ENCODE data around the gene AGAP1. TPM values are rescaled to one million over a fixed set of nuclear protein-coding genes. Genes with fewer than 3 reads are reported as not detected.

AGAP1 gene
- polyA plus RNA-seq, 2 of the 4 experiments (the other 2 are of a cell fraction) = 20.2 to 21.9 TPM

DNA sequence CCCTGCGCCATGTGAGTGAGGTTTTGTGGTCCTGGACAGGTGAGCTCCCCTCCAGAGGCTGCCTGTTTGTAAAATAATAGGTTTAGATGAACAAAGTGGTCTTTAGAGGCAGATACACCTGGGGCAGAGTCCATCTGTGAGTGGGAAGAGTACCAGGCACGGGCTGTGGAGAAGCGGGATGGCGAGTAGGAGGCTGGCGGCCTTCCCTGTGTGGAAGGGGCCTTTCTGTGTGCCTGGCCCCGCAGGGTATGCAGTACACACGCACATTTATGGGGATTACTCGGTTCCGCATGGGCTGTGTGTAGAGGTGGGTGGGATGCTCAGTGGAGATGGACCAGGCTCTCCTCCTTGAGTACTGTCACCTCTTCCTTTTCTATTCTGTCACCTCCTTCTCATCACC lies 64.1 kb downstream of the AGAP1 start:
- H3K4me2 ChIP-seq = no peak overlapping the region
- TF ChIP-seq RARB (CRISPR knock-in tag; IDR thresholded peaks at IDR 0.05) (no peak), RAD21 (conservative IDR thresholded peaks at IDR 0.05 in 1 of 2, IDR thresholded peaks at IDR 0.05 in 1 of 2) (no peak), MAFK (IDR thresholded peaks at IDR 0.05; ENCODE audit: partially characterized antibody) (no peak), RFX5 (IDR thresholded peaks at IDR 0.05) (no peak), ESRRA (IDR thresholded peaks at IDR 0.05; ENCODE audit: borderline replicate concordance, low read length) (no peak), BHLHE40 (IDR thresholded peaks at IDR 0.05; ENCODE audit: low read depth, low read length) (no peak), ZC3H11A (IDR thresholded peaks at IDR 0.05) (no peak)
- TF ChIP-seq, protein P1, sequence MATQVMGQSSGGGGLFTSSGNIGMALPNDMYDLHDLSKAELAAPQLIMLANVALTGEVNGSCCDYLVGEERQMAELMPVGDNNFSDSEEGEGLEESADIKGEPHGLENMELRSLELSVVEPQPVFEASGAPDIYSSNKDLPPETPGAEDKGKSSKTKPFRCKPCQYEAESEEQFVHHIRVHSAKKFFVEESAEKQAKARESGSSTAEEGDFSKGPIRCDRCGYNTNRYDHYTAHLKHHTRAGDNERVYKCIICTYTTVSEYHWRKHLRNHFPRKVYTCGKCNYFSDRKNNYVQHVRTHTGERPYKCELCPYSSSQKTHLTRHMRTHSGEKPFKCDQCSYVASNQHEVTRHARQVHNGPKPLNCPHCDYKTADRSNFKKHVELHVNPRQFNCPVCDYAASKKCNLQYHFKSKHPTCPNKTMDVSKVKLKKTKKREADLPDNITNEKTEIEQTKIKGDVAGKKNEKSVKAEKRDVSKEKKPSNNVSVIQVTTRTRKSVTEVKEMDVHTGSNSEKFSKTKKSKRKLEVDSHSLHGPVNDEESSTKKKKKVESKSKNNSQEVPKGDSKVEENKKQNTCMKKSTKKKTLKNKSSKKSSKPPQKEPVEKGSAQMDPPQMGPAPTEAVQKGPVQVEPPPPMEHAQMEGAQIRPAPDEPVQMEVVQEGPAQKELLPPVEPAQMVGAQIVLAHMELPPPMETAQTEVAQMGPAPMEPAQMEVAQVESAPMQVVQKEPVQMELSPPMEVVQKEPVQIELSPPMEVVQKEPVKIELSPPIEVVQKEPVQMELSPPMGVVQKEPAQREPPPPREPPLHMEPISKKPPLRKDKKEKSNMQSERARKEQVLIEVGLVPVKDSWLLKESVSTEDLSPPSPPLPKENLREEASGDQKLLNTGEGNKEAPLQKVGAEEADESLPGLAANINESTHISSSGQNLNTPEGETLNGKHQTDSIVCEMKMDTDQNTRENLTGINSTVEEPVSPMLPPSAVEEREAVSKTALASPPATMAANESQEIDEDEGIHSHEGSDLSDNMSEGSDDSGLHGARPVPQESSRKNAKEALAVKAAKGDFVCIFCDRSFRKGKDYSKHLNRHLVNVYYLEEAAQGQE (IDR thresholded peaks at IDR 0.05) = no peak
- TF ChIP-seq, protein P2, sequence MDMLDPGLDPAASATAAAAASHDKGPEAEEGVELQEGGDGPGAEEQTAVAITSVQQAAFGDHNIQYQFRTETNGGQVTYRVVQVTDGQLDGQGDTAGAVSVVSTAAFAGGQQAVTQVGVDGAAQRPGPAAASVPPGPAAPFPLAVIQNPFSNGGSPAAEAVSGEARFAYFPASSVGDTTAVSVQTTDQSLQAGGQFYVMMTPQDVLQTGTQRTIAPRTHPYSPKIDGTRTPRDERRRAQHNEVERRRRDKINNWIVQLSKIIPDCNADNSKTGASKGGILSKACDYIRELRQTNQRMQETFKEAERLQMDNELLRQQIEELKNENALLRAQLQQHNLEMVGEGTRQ (IDR thresholded peaks at IDR 0.05) = no peak
- ChIA-PET CTCF (no interaction called here), POLR2A (no interaction called here)
- 93% methylated on average over 9 of the region's 9 CpGs for WGBS (ENCODE audit: missing lambda C conversion rate)
- no peak overlapping the region for H3K4me3 ChIP-seq
- FAIRE-seq = no peak
- DNase-seq (ENCODE audit: low read depth in 1 of 2, low spot score in 1 of 2) = no peak
- no peak overlapping the region for H3K27ac ChIP-seq
- H3K9me3 ChIP-seq = no peaks in the 10 kb centered on the region
- ATAC-seq = no peak
- H3K4me1 ChIP-seq = peaks cover 27% of the 10 kb centered on the region

DNA sequence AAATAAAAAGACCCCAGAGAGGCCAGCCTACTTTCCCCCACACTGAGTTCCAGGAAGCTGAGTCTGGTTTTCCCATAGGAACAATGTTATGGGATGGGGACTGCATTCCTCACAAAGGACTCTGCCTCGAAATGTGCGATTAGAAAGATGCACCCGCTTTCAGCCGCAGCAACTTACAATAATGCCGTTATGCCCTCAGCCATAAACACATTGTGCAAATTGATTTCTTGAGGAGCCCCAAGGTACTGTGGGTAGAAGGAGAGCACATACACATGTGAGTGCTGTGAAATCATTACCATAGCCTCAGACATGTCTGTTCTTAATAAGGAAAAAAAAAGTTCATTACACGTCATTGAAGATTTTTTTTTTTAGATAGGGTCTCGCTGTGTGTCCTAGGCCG lies 64.7 kb downstream of the AGAP1 start:
- ATAC-seq (no peak), FAIRE-seq (no peak), DNase-seq (ENCODE audit: low read depth in 1 of 2, low spot score in 1 of 2) (no peak)
- no peak for TF ChIP-seq HDAC2 (IDR thresholded peaks at IDR 0.05)
- no peak overlapping the region for H3K27ac ChIP-seq
- 91% methylated on average over 8 of the region's 8 CpGs for WGBS (ENCODE audit: missing lambda C conversion rate)
- H3K4me2 ChIP-seq = no peak overlapping the region
- H3K4me3 ChIP-seq = no peak overlapping the region
- peaks cover 20% of the 10 kb centered on the region for H3K4me1 ChIP-seq
- ChIA-PET CTCF (interaction anchor here (1.0 kb wide), 2 partner anchors 9 to 15 kb away, joined by 3 read pairs; no protein-coding TSS in a partner anchor), POLR2A (no interaction called here)
- H3K9me3 ChIP-seq = no peaks in the 10 kb centered on the region

GRCh38 chr2:235560345-235560744 lies 66.5 kb downstream of the AGAP1 start:
- no peak for FAIRE-seq
- H3K4me2 ChIP-seq = no peak overlapping the region
- TF ChIP-seq, protein P3, sequence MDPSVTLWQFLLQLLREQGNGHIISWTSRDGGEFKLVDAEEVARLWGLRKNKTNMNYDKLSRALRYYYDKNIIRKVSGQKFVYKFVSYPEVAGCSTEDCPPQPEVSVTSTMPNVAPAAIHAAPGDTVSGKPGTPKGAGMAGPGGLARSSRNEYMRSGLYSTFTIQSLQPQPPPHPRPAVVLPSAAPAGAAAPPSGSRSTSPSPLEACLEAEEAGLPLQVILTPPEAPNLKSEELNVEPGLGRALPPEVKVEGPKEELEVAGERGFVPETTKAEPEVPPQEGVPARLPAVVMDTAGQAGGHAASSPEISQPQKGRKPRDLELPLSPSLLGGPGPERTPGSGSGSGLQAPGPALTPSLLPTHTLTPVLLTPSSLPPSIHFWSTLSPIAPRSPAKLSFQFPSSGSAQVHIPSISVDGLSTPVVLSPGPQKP (IDR thresholded peaks at IDR 0.05; ENCODE audit: low read depth, low read length) = no peak
- TF ChIP-seq KDM5A (IDR thresholded peaks at IDR 0.05) = no peak
- no peaks in the 10 kb centered on the region for H3K9me3 ChIP-seq
- no peak for DNase-seq (ENCODE audit: low read depth in 1 of 2, low spot score in 1 of 2)
- POLR2A ChIA-PET = no interaction called here
- ATAC-seq = no peak
- H3K4me1 ChIP-seq = peaks cover 13% of the 10 kb centered on the region
- 97% methylated on average over 6 of the region's 6 CpGs for WGBS (ENCODE audit: missing lambda C conversion rate)
- CTCF ChIA-PET = interaction anchor here (1.0 kb wide), 1 partner anchor 33 kb away, joined by 3 read pairs; no protein-coding TSS in a partner anchor
- H3K4me3 ChIP-seq = no peak overlapping the region
- H3K27ac ChIP-seq = no peak overlapping the region

DNA sequence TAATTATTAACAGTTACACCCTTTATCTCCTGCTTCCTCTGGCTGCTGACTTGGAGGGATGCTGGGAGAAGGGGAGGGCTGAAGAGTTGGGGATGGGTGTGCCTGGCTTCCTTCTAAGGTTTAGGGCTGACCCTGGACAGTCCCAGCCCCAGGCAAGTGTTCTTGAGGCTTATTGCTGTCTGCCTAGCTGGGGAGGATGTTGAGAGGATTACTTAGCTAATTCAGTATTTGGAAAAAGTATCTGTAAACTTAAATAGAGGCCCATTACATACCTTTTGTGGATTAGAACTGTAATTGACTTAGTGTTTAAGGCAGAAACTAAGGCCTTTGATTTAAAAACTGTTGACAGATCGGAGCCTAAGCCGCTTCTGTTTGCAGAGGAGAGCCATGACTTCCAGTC lies 67.6 kb downstream of the AGAP1 start:
- 95% methylated on average over 2 of the region's 2 CpGs for WGBS (ENCODE audit: missing lambda C conversion rate)
- Histone ChIP-seq H3K27ac (no peak overlapping the region), H3K4me1 (peaks cover 13% of the 10 kb centered on the region), H3K4me3 (no peak overlapping the region), H3K9me3 (no peaks in the 10 kb centered on the region), H3K4me2 (peak overlapping the region; percentile 19; the same call in 1 of the 3 replicates)
- ChIA-PET CTCF (interaction anchor here (0.6 to 1.0 kb wide), 2 partner anchors 10 to 116 kb away, joined by 3 read pairs; no protein-coding TSS in a partner anchor), POLR2A (no interaction called here)
- DNase-seq (ENCODE audit: low read depth in 1 of 2, low spot score in 1 of 2) (no peak), FAIRE-seq (no peak), ATAC-seq (peak in 1 of 2 experiments; percentile 62; a peak in 4 of 6 replicates)
- no peak for TF ChIP-seq KDM1A (IDR thresholded peaks at IDR 0.05; ENCODE audit: low read depth)
- no peak for TF ChIP-seq CBX8 (IDR thresholded peaks at IDR 0.05)
- TF ChIP-seq KDM5A (IDR thresholded peaks at IDR 0.05) = no peak
- TF ChIP-seq MAFK (IDR thresholded peaks at IDR 0.05; ENCODE audit: partially characterized antibody) = no peak
- TF ChIP-seq RCOR1 (IDR thresholded peaks at IDR 0.05; ENCODE audit: low read depth, low read length) = no peak
- no peak for TF ChIP-seq EP300 (IDR thresholded peaks at IDR 0.05)
- no peak for TF ChIP-seq PBX3 (IDR thresholded peaks at IDR 0.05)
- no peak for TF ChIP-seq BCL3 (IDR thresholded peaks at IDR 0.05)
- TF ChIP-seq, protein P4, sequence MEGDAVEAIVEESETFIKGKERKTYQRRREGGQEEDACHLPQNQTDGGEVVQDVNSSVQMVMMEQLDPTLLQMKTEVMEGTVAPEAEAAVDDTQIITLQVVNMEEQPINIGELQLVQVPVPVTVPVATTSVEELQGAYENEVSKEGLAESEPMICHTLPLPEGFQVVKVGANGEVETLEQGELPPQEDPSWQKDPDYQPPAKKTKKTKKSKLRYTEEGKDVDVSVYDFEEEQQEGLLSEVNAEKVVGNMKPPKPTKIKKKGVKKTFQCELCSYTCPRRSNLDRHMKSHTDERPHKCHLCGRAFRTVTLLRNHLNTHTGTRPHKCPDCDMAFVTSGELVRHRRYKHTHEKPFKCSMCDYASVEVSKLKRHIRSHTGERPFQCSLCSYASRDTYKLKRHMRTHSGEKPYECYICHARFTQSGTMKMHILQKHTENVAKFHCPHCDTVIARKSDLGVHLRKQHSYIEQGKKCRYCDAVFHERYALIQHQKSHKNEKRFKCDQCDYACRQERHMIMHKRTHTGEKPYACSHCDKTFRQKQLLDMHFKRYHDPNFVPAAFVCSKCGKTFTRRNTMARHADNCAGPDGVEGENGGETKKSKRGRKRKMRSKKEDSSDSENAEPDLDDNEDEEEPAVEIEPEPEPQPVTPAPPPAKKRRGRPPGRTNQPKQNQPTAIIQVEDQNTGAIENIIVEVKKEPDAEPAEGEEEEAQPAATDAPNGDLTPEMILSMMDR (IDR thresholded peaks at IDR 0.05) = no peak
- no peak for TF ChIP-seq EHF (CRISPR knock-in tag; IDR thresholded peaks at IDR 0.05)
- TF ChIP-seq HEYL (CRISPR knock-in tag; IDR thresholded peaks at IDR 0.05) = no peak
- no peak for TF ChIP-seq JUNB (IDR thresholded peaks at IDR 0.05)
- TF ChIP-seq ZC3H11A (IDR thresholded peaks at IDR 0.05) = no peak

All from A549 (cell line).